K562 (cell line): ENCODE measurements around the gene ATRNL1. TPM values are rescaled to one million over a fixed set of nuclear protein-coding genes. Genes with fewer than 3 reads are reported as not detected.

Experiments used
- ATAC-seq: fragments of 200-7000 bp; cut with Tn5 transposase; 3 replicates; pipeline ENCODE4 v1.9.1; 2020; ENCODE audit warnings: moderate library complexity
- BruUV-seq: library from RNA; stranded (reverse); fragments of 400-500 nt; replicated peaks from 2 replicates; lab custom pipeline; 2021; lab: Mats Ljungman, UMichigan
- CTCF ChIA-PET: fragments of 300-600 bp; formaldehyde crosslinking; extraction: SDS; loops from one replicate; lab custom pipeline; 2021; ENCODE audit warnings: low intra/inter-chr PET ratio; lab: Yijun Ruan, JAX
- POLR2A ChIA-PET: fragments of 300-600, 350-650 bp; sonication (Branson Sonifier 250); formaldehyde crosslinking; extraction: SDS; loops from one replicate; lab custom pipeline; 2021; ENCODE audit warnings: antibody characterized with exemption, inconsistent platforms; lab: Yijun Ruan, JAX
- DNase-seq, 4 experiments: peaks; one replicate each; pipeline versions ENCODE4 v3.0.0 to v3.0.0-alpha.2; 2011 to 2018; ENCODE audit warnings: low spot score in 3 of 4, mixed read lengths in 3 of 4; ENCODE audit errors: extremely low read depth in 1 of 4
- FAIRE-seq: peaks from 2 replicates; lab custom pipeline; 2011; peaks lifted over from hg19 to GRCh38; lab: Jason Lieb, UNC
- H2AFZ ChIP-seq: 2 replicates; pipeline ENCODE4 v1.6.0; 2011; ENCODE audit warnings: low read depth, low read length, control low read depth, inconsistent platforms
- H3K27ac ChIP-seq: fragments of 200-600 bp; 3 replicates; pipeline ENCODE4 v1.8.0; 2011; ENCODE audit warnings: low read depth, mild to moderate bottlenecking, control low read depth, inconsistent platforms, low read length, moderate library complexity, mixed read lengths; ENCODE audit errors: extremely low read depth
- H3K27me3 ChIP-seq, 2 experiments: fragments of 300-600 bp in 1 of 2; 2 replicates in 1 of 2; 3 replicates in 1 of 2; pipeline versions ENCODE4 v1.6.0 to v1.8.0; 2011; ENCODE audit warnings: inconsistent platforms in 2 of 2, low read length in 2 of 2, mild to moderate bottlenecking in 1 of 2, mixed read lengths in 1 of 2, moderate library complexity in 1 of 2; ENCODE audit not compliant: control insufficient read depth in 2 of 2, insufficient read depth in 2 of 2
- H3K36me3 ChIP-seq: fragments of 300-600 bp; 3 replicates; pipeline ENCODE4 v1.8.0; 2011; ENCODE audit warnings: mild to moderate bottlenecking, low read length, inconsistent platforms; ENCODE audit not compliant: control insufficient read depth, insufficient read depth
- H3K4me1 ChIP-seq, 2 experiments: fragments of 200-600 bp in 1 of 2; replicated peaks in 1 of 2; 2 replicates in 1 of 2; 3 replicates in 1 of 2; pipeline versions ENCODE4 v1.5.1 to v1.8.0; 2011; ENCODE audit warnings: inconsistent platforms in 2 of 2, low read length in 2 of 2, mild to moderate bottlenecking in 1 of 2, mixed read lengths in 1 of 2, moderate library complexity in 1 of 2; ENCODE audit not compliant: control insufficient read depth in 2 of 2, insufficient read depth in 2 of 2
- H3K4me2 ChIP-seq: 2 replicates; pipeline ENCODE4 v1.6.1; 2011; ENCODE audit warnings: low read length, control low read depth, inconsistent platforms, mixed read lengths; ENCODE audit not compliant: insufficient read depth
- H3K4me3 ChIP-seq: fragments of 200-600 bp; sonication (generic), shearing (Covaris generic); 2 replicates; pipeline ENCODE4 v1.5.1; 2016; ENCODE audit warnings: control low read depth, inconsistent platforms
- H3K79me2 ChIP-seq: fragments of 200-600 bp; 3 replicates; pipeline ENCODE4 v1.8.0; 2011; ENCODE audit warnings: low read length, inconsistent platforms; ENCODE audit not compliant: control insufficient read depth, insufficient read depth
- H3K9ac ChIP-seq, 2 experiments: 2 replicates each; pipeline versions ENCODE4 v1.6.0 to v1.6.1; 2011; ENCODE audit warnings: low read depth in 2 of 2, low read length in 2 of 2, control low read depth in 1 of 2, inconsistent platforms in 1 of 2, mild to moderate bottlenecking in 1 of 2, mixed read lengths in 1 of 2; ENCODE audit not compliant: insufficient read depth in 1 of 2
- H3K9me1 ChIP-seq: one replicate; pipeline ENCODE4 v1.6.0; 2011; ENCODE audit warnings: inconsistent platforms, mild to moderate bottlenecking, low read length, moderate library complexity; ENCODE audit not compliant: control insufficient read depth, insufficient read depth
- H3K9me3 ChIP-seq: replicated peaks from 2 replicates; pipeline ENCODE4 v1.5.1; 2011; ENCODE audit warnings: low read depth, low read length, inconsistent platforms; ENCODE audit not compliant: control insufficient read depth, insufficient read depth
- H4K20me1 ChIP-seq: replicated peaks from 2 replicates; pipeline ENCODE4 v1.6.1; 2011; ENCODE audit warnings: low read length, inconsistent platforms, mixed read lengths; ENCODE audit not compliant: control insufficient read depth, insufficient read depth
- IFI16 ChIP-seq: fragments of 250-450 bp; sonication (Bioruptor Pico); IDR thresholded peaks from 2 replicates; pipeline ENCODE4 v2.1.2; 2022; ENCODE audit warnings: mild to moderate bottlenecking, inconsistent platforms
- KDM2B ChIP-seq: fragments of 250-450 bp; sonication (Bioruptor Pico); IDR thresholded peaks from 2 replicates; pipeline ENCODE4 v1.8.0; 2021; ENCODE audit warnings: mild to moderate bottlenecking, moderate library complexity
- MAFK ChIP-seq: IDR thresholded peaks from 2 replicates; pipeline ENCODE4 v1.6.1; 2011; ENCODE audit warnings: low read length, improper control_type of control experiment
- NR2F6 ChIP-seq: fragments of 450-650 bp; formaldehyde crosslinking; IDR thresholded peaks from 2 replicates; pipeline ENCODE4 v1.4.0; 2020; ENCODE audit warnings: mild to moderate bottlenecking
- POLR2A ChIP-seq: fragments of 450-650 bp; conservative IDR thresholded peaks from 2 replicates; pipeline ENCODE4 v1.6.1; 2016
- POLR3G ChIP-seq: IDR thresholded peaks from 2 replicates; pipeline ENCODE4 v1.6.1; 2011; ENCODE audit not compliant: insufficient read length, insufficient replicate concordance; ENCODE audit errors: extremely low read depth
- PTBP1 ChIP-seq: fragments of 200-400 bp; formaldehyde crosslinking; IDR thresholded peaks from 2 replicates; pipeline ENCODE4 v1.6.1; 2017; ENCODE audit warnings: low read depth, low read length
- TEAD1 ChIP-seq, 2 experiments: fragments of 450-650 bp in 1 of 2; sonication (generic) in 1 of 2; formaldehyde crosslinking; IDR thresholded peaks; 2 replicates each; pipeline versions ENCODE4 v1.4.0 to v1.8.0; 2020 to 2022; ENCODE audit warnings: mild to moderate bottlenecking in 2 of 2, missing genetic modification reagents in 1 of 2
- TOE1 ChIP-seq, 2 experiments: fragments of 450-650 bp in 1 of 2; sonication (generic) in 1 of 2; formaldehyde crosslinking in 1 of 2; IDR thresholded peaks; 2 replicates each; pipeline versions ENCODE4 v1.7.1 to v1.8.0; 2016 to 2022; ENCODE audit warnings: borderline replicate concordance in 2 of 2, mild to moderate bottlenecking in 2 of 2, antibody characterized with exemption in 1 of 2, inconsistent platforms in 1 of 2, low read depth in 1 of 2, missing genetic modification reagents in 1 of 2, moderate library complexity in 1 of 2
- ZFP36 ChIP-seq: fragments of 150-350 bp; IDR thresholded peaks from 2 replicates; pipeline ENCODE4 v1.6.1; 2018; ENCODE audit warnings: low read length, low read depth; ENCODE audit not compliant: partially characterized antibody
- WGBS: fragments of 100-300 bp; shearing (Covaris generic); methylation state at CpG from one replicate; pipeline ENCODE4 v1.1.6; 2016; ENCODE audit warnings: low coverage, mixed read lengths; ENCODE audit not compliant: insufficient coverage; ENCODE audit errors: missing lambda C conversion rate; 5-methylcytosine and 5-hydroxymethylcytosine counted together
- in situ Hi-C: fragments of 300-500 bp; cut with MboI; formaldehyde crosslinking; loops from 4 replicates; pipeline ENCODE4 v1.15.0; 2018; ENCODE audit warnings: inconsistent platforms, mixed read lengths
- intact Hi-C: fragments of 100-400 bp; cut with micrococcal nuclease; formaldehyde crosslinking; loops from 2 replicates; pipeline ENCODE4 v1.14.2; 2022
- polyA plus RNA-seq, 8 experiments: library from polyadenylated mRNA; depleted of rRNA in 4 of 8; stranded (reverse) in 5 of 8; unstranded in 3 of 8; fragments of >200 nt; fragmentation: Nextera tagmentation in 2 of 8; fragmentation: Illumina TruSeq in 1 of 8; extraction: Ambion mirVana in 2 of 8; extraction: Trizol in 1 of 8; gene quantifications; 2 replicates each; pipeline versions ENCODE4 v1.2.1 to v1.2.3, GENCODE V29; 2011 to 2014; ENCODE audit warnings: inconsistent platforms in 1 of 8, missing spikeins in 1 of 8
- total RNA-seq, 7 experiments: library from RNA; depleted of rRNA in 6 of 7; stranded (reverse); fragments of >200 nt in 6 of 7; fragmentation: Illumina TruSeq in 2 of 7; extraction: Trizol in 2 of 7; gene quantifications; 2 replicates each; pipeline versions ENCODE4 v1.2.1 to v1.2.3, GENCODE V29; 2011 to 2021; ENCODE audit warnings: low replicate concordance in 1 of 7
- TF ChIP-seq, protein P1 (sequence below): fragments of 250-450 bp; sonication (Bioruptor Pico); IDR thresholded peaks from 2 replicates; pipeline ENCODE4 v1.5.0; 2020; ENCODE audit warnings: mild to moderate bottlenecking, borderline replicate concordance
- TF ChIP-seq, protein P2 (sequence below): sonication (generic); formaldehyde crosslinking; IDR thresholded peaks from 2 replicates; pipeline ENCODE4 v1.8.0; 2022; ENCODE audit warnings: mild to moderate bottlenecking, missing genetic modification reagents

Gene ATRNL1
- total and polyA plus RNA-seq, 9 of the 15 experiments (the other 6 are each of a cell fraction or from before 2014, with no cell fraction given) = 0.18 TPM; not detected in 8

DNA sequence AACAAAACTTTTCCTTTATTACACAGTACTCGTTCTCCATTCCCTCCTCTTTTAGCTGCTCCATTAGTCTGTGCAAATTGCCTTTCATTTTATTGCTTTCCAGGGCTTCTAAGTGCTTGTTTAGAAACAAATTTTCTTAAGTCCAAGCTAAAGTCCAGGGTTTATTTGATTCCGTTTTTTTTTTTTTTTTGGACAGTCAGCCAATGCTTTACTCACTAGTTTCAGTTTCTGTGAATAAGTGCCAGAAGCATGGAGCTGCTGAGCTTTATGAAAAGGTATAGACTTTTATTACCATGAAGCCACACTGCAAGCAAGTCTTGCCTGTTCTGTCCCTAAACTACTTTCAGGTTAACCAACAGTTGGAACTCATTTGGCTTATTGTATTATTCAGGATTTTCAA, 724.8 kb downstream of the ATRNL1 start:
- Histone ChIP-seq H3K9ac (no peak overlapping the region), H3K36me3 (no peaks in the 10 kb centered on the region), H4K20me1 (no peaks in the 10 kb centered on the region), H3K4me1 (no peaks in the 10 kb centered on the region), H3K27ac (no peak overlapping the region), H3K27me3 (no peaks in the 10 kb centered on the region), H2AFZ (no peak overlapping the region), H3K79me2 (no peaks in the 10 kb centered on the region), H3K4me2 (no peak overlapping the region), H3K9me1 (no peaks in the 10 kb centered on the region), H3K9me3 (no peaks in the 10 kb centered on the region), H3K4me3 (no peak overlapping the region)
- FAIRE-seq = no peak
- no peak for ATAC-seq
- CTCF ChIA-PET = no interaction called here
- WGBS = 0% methylated on average over 2 of the region's 2 CpGs
- intact Hi-C loops (no loop called here), in situ Hi-C loops (no loop called here)
- POLR2A ChIA-PET = interaction anchor here (0.6 kb wide), 1 partner anchor 10 kb away, joined by 3 read pairs; no protein-coding TSS in a partner anchor
- DNase-seq = no peak
- BruUV-seq = no TSS peak
- TF ChIP-seq KDM2B (no peak), PTBP1 (no peak), POLR2A (no peak), TEAD1 (CRISPR knock-in tag; IDR thresholded peaks at IDR 0.05) (no peak), NR2F6 (CRISPR knock-in tag) (no peak), MAFK (no peak), TOE1 (IDR thresholded peaks at IDR 0.05; ENCODE audit: borderline replicate concordance) (no peak), TOE1 (CRISPR knock-in tag; IDR thresholded peaks at IDR 0.05; ENCODE audit: borderline replicate concordance, low read depth) (no peak), IFI16 (CRISPR knock-in tag) (no peak), ZFP36 (no peak), POLR3G (no peak)
- TF ChIP-seq, protein P1, sequence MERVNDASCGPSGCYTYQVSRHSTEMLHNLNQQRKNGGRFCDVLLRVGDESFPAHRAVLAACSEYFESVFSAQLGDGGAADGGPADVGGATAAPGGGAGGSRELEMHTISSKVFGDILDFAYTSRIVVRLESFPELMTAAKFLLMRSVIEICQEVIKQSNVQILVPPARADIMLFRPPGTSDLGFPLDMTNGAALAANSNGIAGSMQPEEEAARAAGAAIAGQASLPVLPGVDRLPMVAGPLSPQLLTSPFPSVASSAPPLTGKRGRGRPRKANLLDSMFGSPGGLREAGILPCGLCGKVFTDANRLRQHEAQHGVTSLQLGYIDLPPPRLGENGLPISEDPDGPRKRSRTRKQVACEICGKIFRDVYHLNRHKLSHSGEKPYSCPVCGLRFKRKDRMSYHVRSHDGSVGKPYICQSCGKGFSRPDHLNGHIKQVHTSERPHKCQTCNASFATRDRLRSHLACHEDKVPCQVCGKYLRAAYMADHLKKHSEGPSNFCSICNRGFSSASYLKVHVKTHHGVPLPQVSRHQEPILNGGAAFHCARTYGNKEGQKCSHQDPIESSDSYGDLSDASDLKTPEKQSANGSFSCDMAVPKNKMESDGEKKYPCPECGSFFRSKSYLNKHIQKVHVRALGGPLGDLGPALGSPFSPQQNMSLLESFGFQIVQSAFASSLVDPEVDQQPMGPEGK (CRISPR knock-in tag) = no peak
- TF ChIP-seq, protein P2, sequence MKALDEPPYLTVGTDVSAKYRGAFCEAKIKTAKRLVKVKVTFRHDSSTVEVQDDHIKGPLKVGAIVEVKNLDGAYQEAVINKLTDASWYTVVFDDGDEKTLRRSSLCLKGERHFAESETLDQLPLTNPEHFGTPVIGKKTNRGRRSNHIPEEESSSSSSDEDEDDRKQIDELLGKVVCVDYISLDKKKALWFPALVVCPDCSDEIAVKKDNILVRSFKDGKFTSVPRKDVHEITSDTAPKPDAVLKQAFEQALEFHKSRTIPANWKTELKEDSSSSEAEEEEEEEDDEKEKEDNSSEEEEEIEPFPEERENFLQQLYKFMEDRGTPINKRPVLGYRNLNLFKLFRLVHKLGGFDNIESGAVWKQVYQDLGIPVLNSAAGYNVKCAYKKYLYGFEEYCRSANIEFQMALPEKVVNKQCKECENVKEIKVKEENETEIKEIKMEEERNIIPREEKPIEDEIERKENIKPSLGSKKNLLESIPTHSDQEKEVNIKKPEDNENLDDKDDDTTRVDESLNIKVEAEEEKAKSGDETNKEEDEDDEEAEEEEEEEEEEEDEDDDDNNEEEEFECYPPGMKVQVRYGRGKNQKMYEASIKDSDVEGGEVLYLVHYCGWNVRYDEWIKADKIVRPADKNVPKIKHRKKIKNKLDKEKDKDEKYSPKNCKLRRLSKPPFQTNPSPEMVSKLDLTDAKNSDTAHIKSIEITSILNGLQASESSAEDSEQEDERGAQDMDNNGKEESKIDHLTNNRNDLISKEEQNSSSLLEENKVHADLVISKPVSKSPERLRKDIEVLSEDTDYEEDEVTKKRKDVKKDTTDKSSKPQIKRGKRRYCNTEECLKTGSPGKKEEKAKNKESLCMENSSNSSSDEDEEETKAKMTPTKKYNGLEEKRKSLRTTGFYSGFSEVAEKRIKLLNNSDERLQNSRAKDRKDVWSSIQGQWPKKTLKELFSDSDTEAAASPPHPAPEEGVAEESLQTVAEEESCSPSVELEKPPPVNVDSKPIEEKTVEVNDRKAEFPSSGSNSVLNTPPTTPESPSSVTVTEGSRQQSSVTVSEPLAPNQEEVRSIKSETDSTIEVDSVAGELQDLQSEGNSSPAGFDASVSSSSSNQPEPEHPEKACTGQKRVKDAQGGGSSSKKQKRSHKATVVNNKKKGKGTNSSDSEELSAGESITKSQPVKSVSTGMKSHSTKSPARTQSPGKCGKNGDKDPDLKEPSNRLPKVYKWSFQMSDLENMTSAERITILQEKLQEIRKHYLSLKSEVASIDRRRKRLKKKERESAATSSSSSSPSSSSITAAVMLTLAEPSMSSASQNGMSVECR (CRISPR knock-in tag) = no peak
